Neural cell (in vitro differentiated cells): ENCODE results near the gene PLA2G12B. TPM values are rescaled to one million over a fixed set of nuclear protein-coding genes. Genes with fewer than 3 reads are reported as not detected.
"Not testable (repeated sequence)": the region's sequence is repeated elsewhere in the genome, so short reads cannot be mapped to it uniquely, and the experiment has no call there.

ENCODE experiments used
- H2AFZ ChIP-seq: fragments of 200-600, 300-800 bp; sonication (generic), shearing (Covaris generic); 2 replicates; pipeline ENCODE4 v1.6.0; 2014; ENCODE audit warnings: low read depth, mild to moderate bottlenecking, antibody characterized with exemption, low read length, moderate library complexity
- H3F3A ChIP-seq: fragments of 200-600 bp; shearing (Covaris generic); 2 replicates; pipeline ENCODE4 v1.6.1; 2016; ENCODE audit warnings: mild to moderate bottlenecking, moderate library complexity, mixed read lengths, antibody characterized with exemption, low read length; ENCODE audit not compliant: insufficient read depth, poor library complexity, severe bottlenecking
- H3K27ac ChIP-seq: fragments of 200-600, 300-800 bp; sonication (generic), shearing (Covaris generic); 2 replicates; pipeline ENCODE4 v1.5.1; 2014; ENCODE audit warnings: mild to moderate bottlenecking, low read length, moderate library complexity
- H3K27me3 ChIP-seq: fragments of 300-800, 200-600 bp; sonication (generic), shearing (Covaris generic); 2 replicates; pipeline ENCODE4 v1.6.0; 2014; ENCODE audit warnings: mild to moderate bottlenecking, low read depth, low read length, moderate library complexity; ENCODE audit not compliant: insufficient read depth
- H3K36me3 ChIP-seq: fragments of 300-800, 200-600 bp; sonication (generic), shearing (Covaris generic); 2 replicates; pipeline ENCODE4 v1.5.1; 2014; ENCODE audit warnings: mild to moderate bottlenecking, antibody characterized with exemption, low read length, moderate library complexity; ENCODE audit not compliant: insufficient read depth
- H3K4me2 ChIP-seq: fragments of 300-800, 200-600 bp; sonication (generic), shearing (Covaris generic); 2 replicates; pipeline ENCODE4 v1.6.0; 2014; ENCODE audit warnings: mild to moderate bottlenecking, low read length
- H3K4me3 ChIP-seq: fragments of 300-800, 200-600 bp; sonication (generic), shearing (Covaris generic); 2 replicates; pipeline ENCODE4 v1.5.1; 2014; ENCODE audit warnings: mild to moderate bottlenecking, low read length, moderate library complexity
- H3K79me2 ChIP-seq: fragments of 200-600 bp; shearing (Covaris generic); replicated peaks from 2 replicates; pipeline ENCODE4 v1.6.0; 2014; ENCODE audit warnings: mild to moderate bottlenecking, low read length, moderate library complexity; ENCODE audit not compliant: insufficient read depth
- H3K9ac ChIP-seq: fragments of 300-800, 200-600 bp; sonication (generic), shearing (Covaris generic); 2 replicates; pipeline ENCODE4 v1.6.1; 2016; ENCODE audit warnings: mild to moderate bottlenecking, low read length, mixed read lengths
- H3K9me2 ChIP-seq: fragments of 200-600 bp; shearing (Covaris generic); 2 replicates; pipeline ENCODE4 v1.6.1; 2016; ENCODE audit warnings: mild to moderate bottlenecking, low read length, mixed read lengths; ENCODE audit not compliant: insufficient read depth
- H3K9me3 ChIP-seq: fragments of 200-600, 300-800 bp; sonication (generic), shearing (Covaris generic); 2 replicates; pipeline ENCODE4 v1.6.1; 2016; ENCODE audit warnings: mild to moderate bottlenecking, mixed run types, low read length, moderate library complexity, mixed read lengths
- H4K20me1 ChIP-seq: fragments of 200-600 bp; shearing (Covaris generic); 2 replicates; pipeline ENCODE4 v1.6.1; 2016; ENCODE audit warnings: mild to moderate bottlenecking, mixed run types; ENCODE audit not compliant: insufficient read depth
- CTCF ChIP-seq: fragments of 450-650 bp; IDR thresholded peaks from 2 replicates; pipeline ENCODE4 v1.5.1; 2014; ENCODE audit warnings: antibody characterized with exemption, mild to moderate bottlenecking, moderate library complexity; ENCODE audit not compliant: poor library complexity, severe bottlenecking
- EP300 ChIP-seq: fragments of 450-650 bp; conservative IDR thresholded peaks from 2 replicates; pipeline ENCODE4 v1.6.1; 2014; ENCODE audit warnings: antibody characterized with exemption, mild to moderate bottlenecking, moderate library complexity; ENCODE audit not compliant: poor library complexity, severe bottlenecking
- EZH2 ChIP-seq: fragments of 200-600, 300-800 bp; shearing (Covaris generic), sonication (generic); IDR thresholded peaks from 2 replicates; pipeline ENCODE4 v1.6.1; 2014; ENCODE audit warnings: antibody characterized with exemption, low read length, borderline replicate concordance, mild to moderate bottlenecking; ENCODE audit not compliant: insufficient read depth, poor library complexity, severe bottlenecking
- MXI1 ChIP-seq: fragments of 450-650 bp; conservative IDR thresholded peaks from 2 replicates; pipeline ENCODE4 v1.6.1; 2014; ENCODE audit warnings: antibody characterized with exemption, mild to moderate bottlenecking; ENCODE audit not compliant: poor library complexity, severe bottlenecking
- POLR2AphosphoS5 ChIP-seq: IDR thresholded peaks from 2 replicates; pipeline ENCODE4 v1.6.1; 2012
- RAD21 ChIP-seq: fragments of 450-650 bp; conservative IDR thresholded peaks from 2 replicates; pipeline ENCODE4 v1.6.1; 2014; ENCODE audit warnings: antibody characterized with exemption, mild to moderate bottlenecking, moderate library complexity
- SMC3 ChIP-seq: fragments of 450-650 bp; conservative IDR thresholded peaks from 2 replicates; pipeline ENCODE4 v1.6.1; 2014; ENCODE audit warnings: antibody characterized with exemption, mild to moderate bottlenecking, moderate library complexity; ENCODE audit not compliant: poor library complexity
- TAF1 ChIP-seq: IDR thresholded peaks from 2 replicates; pipeline ENCODE4 v1.6.1; 2012; ENCODE audit warnings: low read depth
- polyA plus RNA-seq: library from polyadenylated mRNA; depleted of rRNA; stranded (reverse); fragments of >200 nt; gene quantifications from 2 replicates; pipeline ENCODE4 v1.2.3, GENCODE V29; 2014
- TF ChIP-seq, protein P1 (sequence below): IDR thresholded peaks from 2 replicates; pipeline ENCODE4 v1.6.1; 2012; ENCODE audit warnings: borderline replicate concordance

PLA2G12B gene
- polyA plus RNA-seq, 1 donor from 2014 or later = not detected

GRCh38 chr10:72989771-72990170 lies 35.2 kb upstream of the PLA2G12B start:
- H3K79me2 ChIP-seq, H4K20me1 ChIP-seq, H3K9me2 ChIP-seq, H3K27ac ChIP-seq, H3K4me2 ChIP-seq, H3K9ac ChIP-seq, H2AFZ ChIP-seq, H3K36me3 ChIP-seq, H3K4me3 ChIP-seq, H3K9me3 ChIP-seq, H3K27me3 ChIP-seq, H3F3A ChIP-seq: not testable (repeated sequence)

- H3K9me3 ChIP-seq, H3K9me2 ChIP-seq, H3F3A ChIP-seq, H3K36me3 ChIP-seq, H3K27ac ChIP-seq, H3K27me3 ChIP-seq, H3K4me2 ChIP-seq, H4K20me1 ChIP-seq, H2AFZ ChIP-seq, H3K9ac ChIP-seq, H3K79me2 ChIP-seq, H3K4me3 ChIP-seq: not testable (repeated sequence)
Measured at GRCh38 chr10:72984618-72985017, 30.0 kb upstream of the PLA2G12B start.

DNA sequence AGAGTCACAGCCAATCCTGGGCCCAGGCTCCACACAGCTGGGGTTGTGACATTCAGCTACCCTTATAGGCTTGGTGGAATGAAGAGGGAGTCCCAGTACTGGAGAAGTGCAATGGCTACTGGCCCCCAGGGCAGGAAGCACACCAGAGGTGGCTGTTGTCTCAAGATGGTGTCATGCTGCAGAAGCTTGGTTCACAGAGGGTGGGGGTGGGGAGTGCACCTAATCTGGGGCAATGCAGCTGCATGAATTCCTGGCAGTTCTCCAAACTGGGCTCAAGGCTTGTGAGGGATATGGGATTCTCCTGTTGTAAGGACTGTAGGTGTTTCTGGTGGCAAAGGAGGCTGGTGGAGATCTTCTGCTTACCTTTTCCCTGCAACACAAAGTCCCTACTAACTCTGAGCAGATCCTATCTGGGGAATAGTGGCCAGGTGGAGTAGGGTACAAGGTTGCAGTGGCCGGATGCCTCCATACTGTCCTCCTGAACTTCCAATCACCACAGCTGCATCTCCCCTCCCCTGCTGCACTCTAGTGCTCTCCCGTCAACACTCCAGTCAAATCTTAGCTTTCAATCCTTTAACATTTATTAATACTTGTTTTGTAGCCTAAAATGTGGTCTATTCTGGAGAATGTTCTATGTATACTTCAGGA lies 27.4 kb upstream of the PLA2G12B start:
- Histone ChIP-seq H3K4me2 (no peak overlapping the region), H3K9me2 (no peaks in the 10 kb centered on the region), H4K20me1 (no peaks in the 10 kb centered on the region), H2AFZ (no peak overlapping the region), H3F3A (no peaks in the 10 kb centered on the region), H3K9ac (no peak overlapping the region), H3K36me3 (no peaks in the 10 kb centered on the region), H3K27me3 (no peaks in the 10 kb centered on the region), H3K4me3 (no peak overlapping the region), H3K79me2 (no peaks in the 10 kb centered on the region), H3K9me3 (peaks cover 5% of the 10 kb centered on the region), H3K27ac (no peak overlapping the region)
- TF ChIP-seq TAF1 (no peak), SMC3 (no peak), CTCF (no peak), EP300 (no peak), POLR2AphosphoS5 (no peak), EZH2 (no peak), RAD21 (no peak), MXI1 (no peak)
- TF ChIP-seq, protein P1, sequence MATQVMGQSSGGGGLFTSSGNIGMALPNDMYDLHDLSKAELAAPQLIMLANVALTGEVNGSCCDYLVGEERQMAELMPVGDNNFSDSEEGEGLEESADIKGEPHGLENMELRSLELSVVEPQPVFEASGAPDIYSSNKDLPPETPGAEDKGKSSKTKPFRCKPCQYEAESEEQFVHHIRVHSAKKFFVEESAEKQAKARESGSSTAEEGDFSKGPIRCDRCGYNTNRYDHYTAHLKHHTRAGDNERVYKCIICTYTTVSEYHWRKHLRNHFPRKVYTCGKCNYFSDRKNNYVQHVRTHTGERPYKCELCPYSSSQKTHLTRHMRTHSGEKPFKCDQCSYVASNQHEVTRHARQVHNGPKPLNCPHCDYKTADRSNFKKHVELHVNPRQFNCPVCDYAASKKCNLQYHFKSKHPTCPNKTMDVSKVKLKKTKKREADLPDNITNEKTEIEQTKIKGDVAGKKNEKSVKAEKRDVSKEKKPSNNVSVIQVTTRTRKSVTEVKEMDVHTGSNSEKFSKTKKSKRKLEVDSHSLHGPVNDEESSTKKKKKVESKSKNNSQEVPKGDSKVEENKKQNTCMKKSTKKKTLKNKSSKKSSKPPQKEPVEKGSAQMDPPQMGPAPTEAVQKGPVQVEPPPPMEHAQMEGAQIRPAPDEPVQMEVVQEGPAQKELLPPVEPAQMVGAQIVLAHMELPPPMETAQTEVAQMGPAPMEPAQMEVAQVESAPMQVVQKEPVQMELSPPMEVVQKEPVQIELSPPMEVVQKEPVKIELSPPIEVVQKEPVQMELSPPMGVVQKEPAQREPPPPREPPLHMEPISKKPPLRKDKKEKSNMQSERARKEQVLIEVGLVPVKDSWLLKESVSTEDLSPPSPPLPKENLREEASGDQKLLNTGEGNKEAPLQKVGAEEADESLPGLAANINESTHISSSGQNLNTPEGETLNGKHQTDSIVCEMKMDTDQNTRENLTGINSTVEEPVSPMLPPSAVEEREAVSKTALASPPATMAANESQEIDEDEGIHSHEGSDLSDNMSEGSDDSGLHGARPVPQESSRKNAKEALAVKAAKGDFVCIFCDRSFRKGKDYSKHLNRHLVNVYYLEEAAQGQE = no peak
